ENCODE data around the gene TOLLIP.

Gene TOLLIP

GRCh38 chr11:1257916-1258315 is 51.5 kb downstream of the TOLLIP start:
- H3K4me3 ChIP-seq (ENCODE audit: low read depth, low read length): no peak overlapping the region
- no peak for DNase-seq (ENCODE audit: low read depth)
- no peak for TF ChIP-seq CTCF (IDR thresholded peaks at IDR 0.05; ENCODE audit: insufficient read depth, low read depth, low read length, missing control alignments)

GRCh38 chr11:1257366-1257765 is 52.1 kb downstream of the TOLLIP start:
- no peak overlapping the region for H3K4me3 ChIP-seq (ENCODE audit: low read depth, low read length)
- no peak for DNase-seq (ENCODE audit: low read depth)
- TF ChIP-seq CTCF (IDR thresholded peaks at IDR 0.05; ENCODE audit: insufficient read depth, low read depth, low read length, missing control alignments): no peak

- no peak for TF ChIP-seq CTCF (IDR thresholded peaks at IDR 0.05; ENCODE audit: insufficient read depth, low read depth, low read length, missing control alignments)
- H3K4me3 ChIP-seq (ENCODE audit: low read depth, low read length): no peak overlapping the region
- DNase-seq (ENCODE audit: low read depth): no peak
These were observed 53.0 kb downstream of the TOLLIP start for GRCh38 chr11:1256257-1257045.

- no peak for TF ChIP-seq CTCF (IDR thresholded peaks at IDR 0.05; ENCODE audit: insufficient read depth, low read depth, low read length, missing control alignments)
- no peak for DNase-seq (ENCODE audit: low read depth)
These were observed 54.3 kb downstream of the TOLLIP start for GRCh38 chr11:1255151-1255550.

GRCh38 chr11:1254733-1255132 is 54.7 kb downstream of the TOLLIP start:
- no peak for TF ChIP-seq CTCF (IDR thresholded peaks at IDR 0.05; ENCODE audit: insufficient read depth, low read depth, low read length, missing control alignments)
- DNase-seq (ENCODE audit: low read depth): no peak
- no peak overlapping the region for H3K4me3 ChIP-seq (ENCODE audit: low read depth, low read length)

More at GRCh38 chr11:1255151-1255550, 54.3 kb downstream of the TOLLIP start:
- no peak overlapping the region for H3K4me3 ChIP-seq (ENCODE audit: low read depth, low read length)

GRCh38 chr11:1254086-1254648 is 55.3 kb downstream of the TOLLIP start:
- no peak for DNase-seq (ENCODE audit: low read depth)
- H3K4me3 ChIP-seq (ENCODE audit: low read depth, low read length): no peak overlapping the region
- TF ChIP-seq CTCF (IDR thresholded peaks at IDR 0.05; ENCODE audit: insufficient read depth, low read depth, low read length, missing control alignments): no peak
